ENCODE measurements around the gene B3GNT5.
A peak's percentile ranks its signal among the peaks of the same experiment; 100 is the strongest.

The B3GNT5 gene

DNA sequence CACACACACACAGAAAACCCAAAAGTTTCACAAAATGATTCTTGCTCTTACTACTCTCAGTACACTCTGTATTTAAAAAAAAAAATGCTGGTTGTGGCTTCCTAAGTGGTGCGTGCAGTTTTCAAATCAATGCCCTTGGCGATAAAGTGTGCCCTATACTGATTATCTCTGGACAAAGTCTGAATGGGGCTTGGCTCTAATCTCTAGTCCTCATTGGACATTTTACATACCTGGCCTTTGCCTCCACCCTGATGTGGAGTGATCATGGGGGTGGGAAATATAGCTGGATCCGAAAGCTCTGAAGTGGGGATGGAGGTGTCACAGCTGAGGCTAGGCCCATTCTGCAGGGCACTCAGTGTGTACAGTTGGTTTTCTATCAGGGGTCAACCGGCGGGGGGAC, 14.1 kb downstream of the B3GNT5 start:
- DNase-seq = no peak

DNA sequence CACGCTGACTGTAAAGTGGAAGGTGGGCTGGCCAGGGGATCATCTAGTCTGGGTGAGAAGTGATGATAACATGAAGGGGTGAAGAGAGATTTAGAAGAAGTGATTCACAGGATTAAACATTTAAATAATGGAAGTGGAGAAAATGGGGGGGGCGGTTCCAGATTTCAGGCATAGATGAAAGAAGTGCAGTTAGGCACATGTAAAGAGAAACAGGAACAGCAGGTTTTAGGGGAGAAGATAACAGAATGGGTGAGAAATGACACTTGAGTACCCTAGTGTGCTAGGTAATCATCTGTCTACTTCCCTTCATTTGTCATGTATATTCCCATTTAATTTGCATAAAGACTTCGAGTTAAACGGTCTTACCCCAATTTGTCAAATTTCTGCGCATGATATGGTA, 15.3 kb downstream of the B3GNT5 start:
- no peak for DNase-seq

DNA sequence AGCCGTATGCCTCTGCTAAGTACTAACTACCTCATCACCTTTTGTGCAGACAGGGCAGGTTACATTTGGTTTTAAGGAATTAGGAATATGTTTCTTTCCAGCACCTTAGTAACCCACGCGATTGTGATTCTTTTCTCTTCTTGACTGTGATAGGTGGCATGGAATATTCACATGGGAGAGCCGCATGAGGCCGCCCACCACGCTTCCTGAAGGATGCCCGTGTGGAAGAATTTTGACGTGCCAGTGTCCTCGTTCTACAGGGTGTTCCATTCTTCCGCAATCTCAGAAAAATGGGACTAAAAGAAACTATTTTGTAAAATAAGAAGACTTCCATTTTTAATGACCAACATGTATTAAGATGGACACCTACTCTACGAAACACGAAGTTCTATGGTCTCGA, 16.3 kb downstream of the B3GNT5 start:
- DNase-seq = no peak

DNA sequence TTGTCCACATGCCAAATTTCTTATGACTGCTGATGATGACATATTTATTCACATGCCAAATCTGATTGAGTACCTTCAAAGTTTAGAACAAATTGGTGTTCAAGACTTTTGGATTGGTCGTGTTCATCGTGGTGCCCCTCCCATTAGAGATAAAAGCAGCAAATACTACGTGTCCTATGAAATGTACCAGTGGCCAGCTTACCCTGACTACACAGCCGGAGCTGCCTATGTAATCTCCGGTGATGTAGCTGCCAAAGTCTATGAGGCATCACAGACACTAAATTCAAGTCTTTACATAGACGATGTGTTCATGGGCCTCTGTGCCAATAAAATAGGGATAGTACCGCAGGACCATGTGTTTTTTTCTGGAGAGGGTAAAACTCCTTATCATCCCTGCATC, 17.3 kb downstream of the B3GNT5 start:
- no peak for DNase-seq

DNA sequence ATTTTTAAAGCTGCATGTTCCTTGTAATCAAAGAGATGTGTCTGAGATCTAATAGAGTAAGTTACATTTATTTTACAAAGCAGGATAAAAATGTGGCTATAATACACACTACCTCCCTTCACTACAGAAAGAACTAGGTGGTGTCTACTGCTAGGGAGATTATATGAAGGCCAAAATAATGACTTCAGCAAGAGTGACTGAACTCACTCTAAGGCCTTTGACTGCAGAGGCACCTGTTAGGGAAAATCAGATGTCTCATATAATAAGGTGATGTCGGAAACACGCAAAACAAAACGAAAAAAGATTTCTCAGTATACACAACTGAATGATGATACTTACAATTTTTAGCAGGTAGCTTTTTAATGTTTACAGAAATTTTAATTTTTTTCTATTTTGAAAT, 19.1 kb downstream of the B3GNT5 start:
- no peak for DNase-seq

DNA sequence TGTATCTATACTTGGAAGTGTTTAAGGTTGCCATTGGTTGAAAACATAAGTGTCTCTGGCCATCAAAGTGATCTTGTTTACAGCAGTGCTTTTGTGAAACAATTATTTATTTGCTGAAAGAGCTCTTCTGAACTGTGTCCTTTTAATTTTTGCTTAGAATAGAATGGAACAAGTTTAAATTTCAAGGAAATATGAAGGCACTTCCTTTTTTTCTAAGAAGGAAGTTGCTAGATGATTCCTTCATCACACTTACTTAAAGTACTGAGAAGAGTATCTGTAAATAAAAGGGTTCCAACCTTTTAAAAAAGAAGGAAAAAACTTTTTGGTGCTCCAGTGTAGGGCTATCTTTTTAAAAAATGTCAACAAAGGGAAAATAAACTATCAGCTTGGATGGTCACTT, 19.7 kb downstream of the B3GNT5 start:
- no peak for DNase-seq

DNA sequence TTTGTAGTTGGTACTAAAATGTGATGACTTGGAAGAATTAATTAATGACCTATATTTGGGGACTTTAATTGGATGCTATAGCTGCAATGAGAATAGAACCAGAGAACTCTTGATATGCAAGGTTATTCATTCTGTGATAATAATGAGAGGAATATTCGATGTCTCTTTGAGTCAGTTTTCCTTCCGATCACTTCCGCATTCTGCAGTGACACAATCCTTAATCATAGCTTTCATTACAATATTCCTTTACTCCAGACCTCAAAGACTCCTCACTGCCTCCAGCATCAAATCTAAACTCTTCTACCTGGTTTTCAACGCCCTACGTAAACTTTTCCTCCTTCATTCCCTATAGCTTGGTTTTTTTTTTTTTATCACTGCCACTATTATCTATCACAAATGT, 21.6 kb downstream of the B3GNT5 start:
- DNase-seq = no peak

DNA sequence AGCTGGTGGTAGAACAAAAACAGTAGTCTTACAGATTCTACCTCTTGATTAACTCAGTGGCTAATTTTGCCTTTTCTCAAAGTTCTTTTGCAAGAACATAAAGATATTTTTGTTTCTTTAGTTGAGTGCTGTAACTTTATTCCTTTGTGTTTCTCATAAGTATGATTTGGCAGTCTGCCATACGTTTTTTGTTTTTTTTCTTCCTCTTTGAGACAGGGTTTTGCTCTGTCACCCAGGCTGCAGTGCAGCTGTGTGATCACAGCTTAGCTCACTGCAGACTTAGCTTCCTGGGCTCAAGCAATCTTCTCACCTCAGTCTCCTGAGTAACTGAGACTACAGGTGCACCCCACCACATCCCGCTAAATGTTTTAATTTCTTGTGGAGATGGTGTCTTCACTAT, 22.4 kb downstream of the B3GNT5 start:
- peak; percentile 58 for DNase-seq

DNA sequence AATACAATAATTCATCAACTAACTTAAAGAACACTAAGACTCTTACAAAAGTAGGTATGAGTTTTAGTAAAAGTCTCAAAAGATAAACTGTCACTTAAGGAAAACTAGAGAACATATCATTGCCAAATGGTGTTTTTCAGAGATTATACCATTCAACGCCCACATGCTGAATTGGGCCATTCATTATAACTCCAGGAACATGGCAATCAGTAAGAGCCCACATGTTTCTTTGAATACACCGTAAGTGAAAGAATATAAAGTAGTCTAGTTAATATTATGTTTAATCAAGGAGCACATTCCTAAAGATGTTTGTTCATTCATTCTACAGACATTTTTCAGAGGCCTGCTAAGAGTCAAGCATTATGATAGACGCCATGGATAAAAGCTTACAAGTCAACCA, 22.9 kb downstream of the B3GNT5 start:
- DNase-seq = no peak

DNA sequence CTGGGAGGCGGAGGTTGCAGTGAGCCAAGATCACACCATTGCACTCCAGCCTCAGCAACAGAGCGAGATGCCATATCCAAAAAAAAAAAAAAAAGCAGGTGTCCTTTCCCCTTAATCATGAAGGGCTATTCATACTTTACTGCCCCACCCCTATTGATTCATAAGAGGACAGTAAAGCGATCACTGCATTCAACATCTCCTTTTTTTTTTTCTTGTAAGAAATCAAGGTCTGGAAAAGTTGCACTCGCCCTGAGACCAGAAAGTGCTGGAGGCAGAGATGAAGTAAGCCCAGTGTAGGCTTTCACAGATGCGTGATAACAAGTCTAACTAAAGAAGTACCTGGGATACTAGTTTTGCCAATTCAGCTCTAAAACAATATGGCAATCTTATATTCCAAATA, 24.2 kb downstream of the B3GNT5 start:
- DNase-seq = no peak

DNA sequence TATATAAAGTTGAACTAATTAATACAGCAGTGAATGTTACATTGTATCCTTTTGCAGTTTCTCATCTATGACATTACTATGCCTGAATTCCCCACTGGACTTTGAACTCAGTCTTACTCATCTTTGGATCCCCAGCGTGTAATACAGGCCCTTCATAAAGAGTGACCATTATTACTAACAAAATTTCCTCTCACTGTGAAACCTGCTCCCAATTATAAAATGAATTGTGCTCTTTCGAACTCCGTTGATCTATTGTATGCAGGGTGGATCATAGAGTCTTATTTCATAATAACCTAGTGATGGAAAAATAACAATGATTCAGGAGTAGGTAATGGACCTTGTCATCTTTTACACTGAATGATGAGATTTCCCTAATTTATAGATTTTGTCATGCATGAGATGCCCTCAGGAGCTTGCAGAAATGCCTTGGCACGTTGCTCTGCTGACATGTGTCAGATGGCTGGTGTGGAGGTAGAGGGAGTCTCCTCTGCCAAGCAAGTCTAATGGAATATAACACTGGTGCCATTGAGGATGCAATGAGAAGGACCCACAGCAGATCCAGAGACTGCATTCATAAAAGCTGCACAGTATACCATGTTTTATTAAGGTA, 25.5 kb downstream of the B3GNT5 start:
- DNase-seq = peak; percentile 21

DNA sequence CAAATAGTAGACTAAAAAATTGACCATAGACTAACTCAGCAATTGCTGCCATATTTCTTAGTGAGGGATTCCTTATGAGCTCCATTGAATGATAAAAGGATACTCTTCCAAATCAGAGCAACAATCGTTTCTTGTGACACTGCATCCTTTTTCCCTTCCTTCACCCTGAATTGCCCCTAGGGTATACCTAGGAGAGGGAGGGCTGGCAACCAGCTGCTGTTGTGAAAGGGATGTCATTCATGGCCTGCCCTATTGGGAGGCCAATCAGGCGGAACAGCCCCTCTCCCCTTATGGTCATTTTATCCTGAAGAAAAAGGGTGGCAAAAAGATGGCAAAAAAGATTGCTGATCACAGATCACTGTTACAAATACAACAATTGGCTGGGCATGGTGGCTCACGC, 26.3 kb downstream of the B3GNT5 start:
- DNase-seq = no peak

DNA sequence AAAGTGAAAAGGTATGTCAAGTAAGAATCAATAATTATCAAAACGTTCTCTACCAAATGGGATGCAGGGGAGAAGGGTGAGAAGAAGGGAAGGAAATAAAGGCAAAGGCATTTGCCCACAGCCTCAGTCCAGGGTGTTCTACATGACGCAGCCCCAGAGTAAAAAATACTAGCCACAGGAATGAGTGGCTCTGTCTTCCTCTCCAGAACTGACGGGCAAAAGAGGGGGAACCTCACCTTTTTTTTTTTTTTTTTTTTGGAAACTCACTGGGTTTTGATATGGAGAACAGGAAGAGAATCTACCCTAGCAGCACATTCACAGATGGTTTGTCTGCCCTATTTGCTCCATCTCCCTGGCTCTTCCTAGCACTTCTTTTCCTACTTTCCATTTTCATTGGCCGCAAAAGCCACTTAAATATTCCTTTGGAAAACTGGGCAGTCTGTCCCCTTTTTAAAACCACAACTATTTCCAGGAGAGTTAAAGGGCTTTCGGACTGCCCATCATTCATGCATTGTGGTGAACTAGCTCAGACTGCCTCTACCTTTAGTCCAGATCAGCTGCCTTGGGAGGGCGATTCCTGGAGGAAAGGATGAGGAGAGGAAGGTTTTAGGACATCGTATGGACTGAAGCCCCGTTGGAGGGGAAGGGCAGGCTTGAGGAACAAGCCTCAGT, 28.2 kb downstream of the B3GNT5 start:
- no peak for DNase-seq

DNA sequence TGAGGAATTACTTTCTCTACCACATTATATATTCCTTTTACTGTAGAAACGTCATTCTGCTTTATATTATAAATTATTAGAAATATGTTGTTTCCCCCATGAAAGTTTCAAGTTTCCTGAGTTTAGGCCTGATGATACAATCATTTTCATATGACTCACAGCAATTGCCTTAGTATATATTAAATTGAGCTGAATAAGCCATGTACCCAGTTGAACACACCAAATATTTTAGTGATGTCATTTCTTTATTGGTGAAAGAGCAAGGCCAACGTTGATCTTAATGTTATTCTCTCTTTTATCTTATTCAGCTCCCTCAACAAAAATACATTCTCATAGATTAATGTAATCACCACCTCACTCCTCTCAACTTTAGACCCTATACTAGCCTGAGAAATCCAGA, 30.8 kb downstream of the B3GNT5 start:
- DNase-seq = peak; percentile 23

DNA sequence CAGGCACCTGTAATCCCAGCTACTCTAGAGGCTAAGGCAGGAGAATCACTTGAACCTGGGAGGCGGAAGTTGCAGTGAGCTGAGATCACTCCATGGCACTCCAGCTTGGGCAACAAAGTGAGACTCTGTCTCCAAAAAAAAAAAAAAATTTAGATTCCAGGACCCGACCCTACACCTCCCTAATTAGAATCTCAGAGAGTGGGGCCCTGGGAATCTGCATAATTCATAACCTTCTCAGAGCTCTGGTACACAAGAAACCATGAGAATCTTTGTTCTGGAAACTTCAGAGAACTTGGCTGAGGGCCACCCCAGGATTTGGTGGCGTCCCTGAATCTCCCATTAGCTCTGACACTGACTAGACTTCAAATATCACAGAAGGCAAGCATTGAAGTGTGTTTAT, 31.5 kb downstream of the B3GNT5 start:
- no peak for DNase-seq

DNA sequence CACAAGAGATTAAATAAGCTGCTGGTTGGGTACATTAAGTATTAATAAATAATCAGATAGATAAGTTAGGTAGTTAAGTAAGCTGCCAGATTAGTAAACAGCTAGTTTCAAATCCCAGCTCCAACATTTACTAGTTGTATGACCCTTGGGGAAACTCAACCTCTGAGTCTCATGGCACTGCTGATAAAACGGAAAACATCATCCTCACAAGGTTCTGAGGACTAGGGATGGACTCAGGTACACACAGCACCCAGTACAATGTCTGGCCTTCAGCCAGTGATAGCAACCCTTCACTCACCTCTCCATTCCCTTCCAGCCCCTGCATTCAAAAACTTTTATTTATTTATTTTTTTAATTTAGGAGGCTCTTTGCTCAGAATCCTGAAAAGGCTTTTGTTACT, 32.3 kb downstream of the B3GNT5 start:
- DNase-seq = no peak

DNA sequence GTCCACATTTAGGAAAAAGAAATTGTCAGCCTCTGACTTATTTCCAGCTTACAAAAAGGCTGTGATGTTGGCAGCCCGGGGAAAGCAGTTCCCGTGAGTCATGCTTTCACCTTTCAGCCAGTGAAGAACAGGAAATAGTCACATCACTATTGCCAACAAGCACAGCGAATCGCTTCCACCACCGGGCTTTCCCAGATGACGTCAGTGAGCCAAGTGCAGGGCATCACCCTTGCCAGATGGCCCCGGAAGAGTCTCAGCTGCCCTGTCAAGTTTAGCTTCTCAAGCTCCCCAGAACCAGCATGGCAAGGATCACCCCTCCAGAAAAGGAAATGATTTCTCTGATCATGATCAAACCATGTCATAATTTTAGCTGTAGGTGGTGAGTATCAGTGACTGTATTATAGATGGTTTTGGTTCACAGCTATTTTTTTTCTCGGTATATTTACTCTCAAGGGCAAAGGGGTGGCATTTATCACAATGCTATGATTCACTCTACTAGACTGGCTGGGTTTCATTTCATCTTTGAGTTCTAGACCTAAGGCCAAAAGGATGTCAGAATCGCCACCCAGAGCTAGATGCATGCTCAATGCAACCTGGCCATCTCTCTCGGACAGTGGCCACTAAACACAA, 32.9 kb downstream of the B3GNT5 start:
- peak; percentile 92 for DNase-seq

DNA sequence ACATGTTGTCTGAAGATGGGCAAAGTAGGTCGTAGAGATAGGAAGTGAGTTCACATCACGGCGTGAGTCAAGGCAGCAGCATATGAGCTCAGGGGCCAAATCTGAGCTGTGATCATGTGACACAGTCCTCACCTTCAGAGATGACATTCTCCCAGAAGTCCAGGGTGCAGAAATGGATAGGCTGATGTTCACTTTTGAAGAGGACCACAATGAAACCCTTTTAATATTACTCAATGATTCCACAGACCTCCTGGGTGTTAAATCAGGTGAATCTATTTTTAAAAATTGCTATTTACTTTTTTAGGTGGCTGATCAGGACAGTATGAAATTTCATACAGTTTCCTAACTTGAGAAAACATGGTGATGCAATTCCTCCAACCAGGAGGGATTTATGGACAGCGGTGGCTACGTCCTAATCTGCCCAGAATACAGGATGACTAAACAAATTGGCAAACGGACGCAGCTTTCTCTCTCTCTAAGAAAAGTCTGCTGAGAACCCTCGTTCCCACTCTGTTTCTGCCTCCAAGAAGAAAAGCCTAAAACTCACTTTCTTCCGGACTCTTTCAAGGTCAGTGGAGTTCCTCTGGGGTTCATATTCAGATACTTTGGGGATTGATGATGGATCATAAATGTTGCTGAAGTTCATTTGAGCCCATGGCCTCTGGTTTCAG, 34.4 kb downstream of the B3GNT5 start:
- peak; percentile 71 for DNase-seq

DNA sequence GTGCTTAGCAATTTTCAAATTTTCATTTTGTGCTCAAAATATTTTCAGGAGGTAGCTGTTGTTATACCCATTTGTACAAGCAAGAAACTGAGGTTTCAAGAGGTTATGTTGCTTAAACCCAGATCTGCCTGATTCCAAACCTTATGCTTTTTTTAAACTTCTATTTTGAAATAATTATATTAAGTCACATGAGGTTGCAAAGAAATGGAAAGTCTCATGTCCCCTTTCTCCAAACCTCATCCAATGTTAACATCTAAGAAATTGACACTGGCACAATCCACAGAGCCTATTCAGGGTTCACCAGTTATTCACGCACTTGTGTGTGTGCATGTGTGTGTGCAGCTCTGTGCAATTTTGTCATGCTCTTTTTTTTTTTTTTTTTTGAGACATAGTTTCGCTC, 35.1 kb downstream of the B3GNT5 start:
- no peak for DNase-seq

DNA sequence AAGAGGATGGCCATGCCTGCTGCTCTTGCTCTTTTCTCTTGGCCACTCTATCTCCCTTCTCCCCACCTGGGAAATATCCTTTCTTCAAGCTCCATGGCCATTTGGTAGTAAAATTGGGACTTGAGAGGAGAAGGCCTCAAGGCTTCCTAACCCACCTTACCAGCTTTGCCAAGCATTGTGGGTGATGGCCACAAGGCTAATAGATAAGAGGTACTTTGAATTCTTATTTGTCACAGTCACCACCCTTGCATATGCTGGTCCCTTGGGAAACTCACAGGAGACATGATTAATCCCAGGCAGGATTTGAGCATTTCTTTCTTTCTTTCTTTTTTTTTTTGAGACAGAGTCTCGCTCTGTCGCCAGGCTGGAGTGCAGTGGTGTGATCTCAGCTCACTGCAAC, 37.2 kb downstream of the B3GNT5 start:
- DNase-seq = no peak

DNA sequence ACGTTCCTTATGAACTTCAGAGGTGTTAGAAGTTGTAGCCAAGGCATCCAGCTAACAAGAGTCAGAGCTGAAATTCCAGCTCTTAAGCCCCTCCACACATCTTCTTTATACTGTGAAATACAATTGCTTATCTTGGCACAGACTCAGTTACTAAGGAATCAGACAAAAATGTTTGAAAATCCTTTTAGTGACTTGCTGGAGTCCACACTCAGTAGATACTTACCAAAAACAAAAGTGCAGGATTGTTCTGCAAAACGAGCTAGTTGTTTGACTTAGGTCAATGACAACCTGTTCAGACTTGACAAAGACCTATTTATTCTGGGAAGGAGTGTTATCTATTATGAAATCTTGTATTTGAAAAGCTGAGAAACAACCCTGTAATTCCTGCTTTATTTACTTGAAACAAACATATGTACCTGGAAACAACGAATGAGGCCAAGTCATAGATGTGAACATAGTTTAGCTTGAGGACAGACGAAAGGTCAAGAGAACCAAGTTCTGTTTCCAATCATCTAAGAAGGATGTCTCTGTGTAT, 38.5 kb downstream of the B3GNT5 start:
- DNase-seq = peak; percentile 74

DNA sequence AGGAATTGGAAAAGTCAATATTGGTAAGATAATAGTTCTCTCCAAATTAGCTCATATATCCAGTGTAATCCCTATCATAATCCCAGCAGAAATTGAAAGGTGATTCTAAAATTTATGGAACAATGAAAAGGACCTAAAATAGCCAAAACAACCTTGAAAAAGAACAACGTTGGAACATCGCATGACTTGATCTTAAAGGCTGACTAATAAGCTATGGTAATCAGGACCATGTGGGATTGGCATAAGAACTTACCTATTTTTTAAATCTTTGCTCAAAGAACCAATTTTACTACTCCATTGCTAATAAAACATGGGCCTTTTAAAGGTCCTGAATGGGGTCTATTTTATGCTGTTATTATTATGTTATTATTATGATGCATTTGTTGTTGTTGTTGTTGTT, 40.9 kb downstream of the B3GNT5 start:
- no peak for DNase-seq

DNA sequence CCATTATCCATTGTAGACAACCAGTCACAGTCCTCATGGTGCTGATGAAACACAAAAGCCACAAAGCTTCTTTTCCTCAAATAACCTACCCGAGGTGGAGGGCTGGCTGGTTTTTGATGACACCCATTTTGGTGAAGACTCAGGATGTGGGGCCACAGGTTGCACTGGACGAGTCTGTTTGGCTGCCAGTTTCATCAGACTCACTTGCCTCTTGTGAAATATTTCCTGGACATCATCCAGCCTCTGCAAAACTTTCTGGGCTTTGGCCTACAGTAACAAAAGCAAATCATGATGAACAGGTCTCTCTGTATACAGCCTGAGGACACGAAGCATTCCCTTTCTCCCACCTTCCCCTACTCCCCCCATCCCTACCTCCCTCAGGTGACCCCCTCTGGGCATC, 42.2 kb downstream of the B3GNT5 start:
- peak; percentile 79 for DNase-seq

DNA sequence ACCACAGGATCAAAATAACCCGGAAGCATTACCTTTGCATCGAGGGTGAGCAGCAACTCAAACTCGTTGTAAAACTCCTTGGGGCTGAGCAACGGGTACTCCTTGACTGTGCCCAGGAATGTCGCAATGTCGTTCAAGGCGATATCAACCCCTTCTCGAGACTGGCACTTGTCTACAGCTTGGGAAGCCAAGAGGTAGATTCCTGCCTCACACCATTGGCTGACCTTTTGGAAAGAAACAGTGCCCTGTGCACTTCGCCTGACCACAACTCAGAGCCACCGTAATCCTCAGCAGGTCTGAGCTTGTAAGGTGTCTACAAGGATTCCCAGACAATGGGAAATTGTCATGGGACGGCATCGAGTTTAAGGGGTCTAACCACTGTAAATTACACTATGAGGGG, 43.9 kb downstream of the B3GNT5 start:
- DNase-seq = no peak
